GM18868 (cell line): Measurements from ENCODE around the gene DENND4B.
A peak's percentile ranks its signal among the peaks of the same experiment; 100 is the strongest.
"Not testable (repeated sequence)": the region's sequence is repeated elsewhere in the genome, so short reads cannot be mapped to it uniquely, and the experiment has no call there.

ENCODE experiments used
- ATAC-seq: cut with Tn5 transposase; IDR thresholded peaks from one replicate; pipeline ENCODE4 v1.9.1; 2021; ENCODE audit warnings: mild to moderate bottlenecking, moderate library complexity; ENCODE audit not compliant: unreplicated experiment

The DENND4B gene

GRCh38 chr1:153929426-153929825 lies 17.1 kb downstream of the DENND4B start:
- no peak for ATAC-seq

- ATAC-seq, result no peak
Measured at GRCh38 chr1:153928791-153929341, 17.7 kb downstream of the DENND4B start.

- no peak for ATAC-seq
Measured at GRCh38 chr1:153928245-153928644, 18.3 kb downstream of the DENND4B start.

GRCh38 chr1:153926405-153926804 lies 20.1 kb downstream of the DENND4B start:
- no peak for ATAC-seq

GRCh38 chr1:153922972-153923925 lies 23.3 kb downstream of the DENND4B start, which contains the start of gene GATAD2B:
TSS of gene GATAD2B (minus strand) at chr1:153922972. CDS start at chr1:153828347, 94,625 bp downstream.
- peak; percentile 91 for ATAC-seq

GRCh38 chr1:153922076-153922971 lies 24.2 kb downstream of the DENND4B start:
- peak; percentile 24 for ATAC-seq

- no peak for ATAC-seq
Measured at GRCh38 chr1:153921803-153922075, 24.8 kb downstream of the DENND4B start.

- ATAC-seq, result no peak
Measured at GRCh38 chr1:153921080-153921802, 25.3 kb downstream of the DENND4B start.

GRCh38 chr1:153919876-153920852 lies 26.4 kb downstream of the DENND4B start:
- no peak for ATAC-seq

- no peak for ATAC-seq
Measured at GRCh38 chr1:153916297-153916696, 30.2 kb downstream of the DENND4B start.

- no peak for ATAC-seq
Measured at GRCh38 chr1:153912349-153912748, 34.2 kb downstream of the DENND4B start.

GRCh38 chr1:153910560-153910959 lies 36.0 kb downstream of the DENND4B start:
- ATAC-seq, result not testable (repeated sequence)

GRCh38 chr1:153908071-153908470 lies 38.4 kb downstream of the DENND4B start:
- no peak for ATAC-seq

- ATAC-seq, result no peak
Measured at GRCh38 chr1:153907134-153907533, 39.4 kb downstream of the DENND4B start.

- no peak for ATAC-seq
Measured at GRCh38 chr1:153906396-153906795, 40.1 kb downstream of the DENND4B start.

GRCh38 chr1:153905908-153906307 lies 40.6 kb downstream of the DENND4B start:
- ATAC-seq, result not testable (repeated sequence)

GRCh38 chr1:153903841-153904455 lies 42.6 kb downstream of the DENND4B start:
- ATAC-seq, result no peak

GRCh38 chr1:153899509-153899908 lies 47.0 kb downstream of the DENND4B start:
- ATAC-seq, result no peak

- ATAC-seq, result not testable (repeated sequence)
Measured at GRCh38 chr1:153895866-153896265, 50.7 kb downstream of the DENND4B start.
